Osteocyte (in vitro differentiated cells): ENCODE measurements around the gene CPA4. TPM values are rescaled to one million over a fixed set of nuclear protein-coding genes. Genes with fewer than 3 reads are reported as not detected.
"Not testable (repeated sequence)": the region's sequence is repeated elsewhere in the genome, so short reads cannot be mapped to it uniquely, and the experiment has no call there.

Source experiments
- DNase-seq: peaks from one replicate; pipeline ENCODE4 v3.0.0; 2021; ENCODE audit warnings: mixed read lengths; ENCODE audit not compliant: unreplicated experiment; ENCODE audit errors: extremely low spot score
- H3K27ac Mint-ChIP-seq: one replicate; pipeline ENCODE4 v1.8.0; 2021; ENCODE audit warnings: mild to moderate bottlenecking, mixed read lengths; ENCODE audit not compliant: unreplicated experiment
- H3K27me3 Mint-ChIP-seq: one replicate; pipeline ENCODE4 v1.8.0; 2021; ENCODE audit warnings: mixed read lengths; ENCODE audit not compliant: unreplicated experiment
- H3K36me3 Mint-ChIP-seq: one replicate; pipeline ENCODE4 v1.8.0; 2021; ENCODE audit warnings: mixed read lengths; ENCODE audit not compliant: unreplicated experiment
- H3K4me1 Mint-ChIP-seq: one replicate; pipeline ENCODE4 v1.8.0; 2021; ENCODE audit warnings: mixed read lengths; ENCODE audit not compliant: unreplicated experiment
- H3K4me3 Mint-ChIP-seq: one replicate; pipeline ENCODE4 v1.8.0; 2021; ENCODE audit warnings: mild to moderate bottlenecking, moderate library complexity, mixed read lengths; ENCODE audit not compliant: unreplicated experiment
- H3K9me3 Mint-ChIP-seq: one replicate; pipeline ENCODE4 v1.8.0; 2021; ENCODE audit warnings: mixed read lengths; ENCODE audit not compliant: unreplicated experiment
- total RNA-seq: library from RNA; stranded (reverse); gene quantifications from 2 replicates; pipeline ENCODE4 v1.2.1, GENCODE V29; 2021
- TF ChIP-seq, protein P1 (sequence below): fragments of 200-600 bp; sonication (generic); IDR thresholded peaks from 2 replicates; pipeline ENCODE4 v1.5.0; 2021; ENCODE audit warnings: antibody characterized with exemption, mild to moderate bottlenecking, moderate library complexity

CPA4 gene
- total RNA-seq, 1 donor from 2014 or later, result 23.6 TPM

DNA sequence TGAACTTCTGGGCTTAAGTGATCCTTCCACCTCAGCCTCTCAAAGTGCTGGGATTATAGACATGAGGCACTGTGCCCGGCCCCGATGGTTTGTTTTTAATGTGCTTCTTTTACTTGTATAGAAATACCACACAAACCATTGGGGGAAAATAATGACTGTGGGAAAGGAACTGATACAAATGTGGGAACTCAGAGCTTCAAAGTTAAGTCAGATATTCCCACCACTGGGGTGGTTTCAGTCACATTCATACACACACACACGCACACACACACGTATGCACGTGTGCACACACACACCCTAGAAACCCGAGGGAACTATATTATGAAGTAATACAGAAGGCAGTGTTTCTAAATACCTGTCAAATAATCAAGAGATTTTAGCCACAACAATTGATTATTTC lies 17.0 kb downstream of the CPA4 start:
- H3K36me3 Mint-ChIP-seq, result peaks cover 14% of the 10 kb centered on the region
- no peak overlapping the region for H3K27ac Mint-ChIP-seq
- DNase-seq, result no peak
- peaks cover 5% of the 10 kb centered on the region for H3K9me3 Mint-ChIP-seq
- TF ChIP-seq, protein P1, sequence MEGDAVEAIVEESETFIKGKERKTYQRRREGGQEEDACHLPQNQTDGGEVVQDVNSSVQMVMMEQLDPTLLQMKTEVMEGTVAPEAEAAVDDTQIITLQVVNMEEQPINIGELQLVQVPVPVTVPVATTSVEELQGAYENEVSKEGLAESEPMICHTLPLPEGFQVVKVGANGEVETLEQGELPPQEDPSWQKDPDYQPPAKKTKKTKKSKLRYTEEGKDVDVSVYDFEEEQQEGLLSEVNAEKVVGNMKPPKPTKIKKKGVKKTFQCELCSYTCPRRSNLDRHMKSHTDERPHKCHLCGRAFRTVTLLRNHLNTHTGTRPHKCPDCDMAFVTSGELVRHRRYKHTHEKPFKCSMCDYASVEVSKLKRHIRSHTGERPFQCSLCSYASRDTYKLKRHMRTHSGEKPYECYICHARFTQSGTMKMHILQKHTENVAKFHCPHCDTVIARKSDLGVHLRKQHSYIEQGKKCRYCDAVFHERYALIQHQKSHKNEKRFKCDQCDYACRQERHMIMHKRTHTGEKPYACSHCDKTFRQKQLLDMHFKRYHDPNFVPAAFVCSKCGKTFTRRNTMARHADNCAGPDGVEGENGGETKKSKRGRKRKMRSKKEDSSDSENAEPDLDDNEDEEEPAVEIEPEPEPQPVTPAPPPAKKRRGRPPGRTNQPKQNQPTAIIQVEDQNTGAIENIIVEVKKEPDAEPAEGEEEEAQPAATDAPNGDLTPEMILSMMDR, result no peak
- H3K27me3 Mint-ChIP-seq, result no peaks in the 10 kb centered on the region
- H3K4me1 Mint-ChIP-seq, result no peaks in the 10 kb centered on the region
- no peak overlapping the region for H3K4me3 Mint-ChIP-seq

DNA sequence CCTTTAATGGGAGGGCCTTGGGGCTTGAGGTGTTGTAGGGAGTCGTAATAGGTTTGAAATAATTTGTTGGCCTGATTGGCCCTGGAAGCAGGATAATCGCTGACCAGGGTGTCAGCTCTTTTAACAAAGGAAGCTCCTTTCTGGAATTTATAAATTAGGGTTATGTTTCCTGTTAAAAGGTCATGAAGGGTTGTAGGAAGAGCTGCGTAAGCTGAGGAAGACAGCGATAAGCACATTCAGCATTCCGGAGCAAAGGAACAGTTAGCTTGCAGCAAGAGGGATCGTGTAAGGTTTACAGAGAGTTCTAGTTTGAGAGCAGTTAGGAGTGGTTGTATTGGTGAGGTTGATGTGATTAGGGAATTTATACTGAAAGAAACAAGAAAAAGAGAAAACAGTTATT lies 21.3 kb downstream of the CPA4 start:
- Mint-ChIP-seq H3K9me3 (peaks cover 5% of the 10 kb centered on the region), H3K4me1 (no peaks in the 10 kb centered on the region), H3K36me3 (peaks cover 16% of the 10 kb centered on the region), H3K27ac (no peak overlapping the region), H3K4me3 (no peak overlapping the region), H3K27me3 (no peaks in the 10 kb centered on the region)
- DNase-seq, result no peak
- TF ChIP-seq, protein P1, result no peak

DNA sequence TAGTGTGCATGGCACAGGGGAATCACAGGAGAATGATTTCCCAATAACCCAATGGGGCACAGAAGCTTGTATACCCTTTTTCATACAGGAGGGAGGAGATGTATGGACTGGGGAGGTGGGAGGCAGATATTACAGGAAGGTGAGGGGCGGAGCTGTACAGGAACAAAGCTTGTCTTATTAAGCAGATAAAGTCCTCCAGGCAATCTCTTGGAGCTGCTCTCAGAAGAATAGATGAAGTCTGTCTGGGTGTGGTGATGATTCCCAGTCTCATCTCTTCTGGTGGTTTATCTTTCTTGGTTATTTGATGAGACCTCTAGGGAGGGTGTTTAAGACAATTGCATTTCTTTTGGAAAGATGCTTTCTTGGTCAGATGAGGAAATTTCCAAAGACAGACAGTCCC lies 26.6 kb downstream of the CPA4 start:
- Mint-ChIP-seq H3K4me1 (no peaks in the 10 kb centered on the region), H3K27ac (no peak overlapping the region), H3K27me3 (no peaks in the 10 kb centered on the region), H3K9me3 (no peaks in the 10 kb centered on the region), H3K36me3 (peaks cover 16% of the 10 kb centered on the region), H3K4me3 (no peak overlapping the region)
- no peak for DNase-seq
- TF ChIP-seq, protein P1, result no peak

DNA sequence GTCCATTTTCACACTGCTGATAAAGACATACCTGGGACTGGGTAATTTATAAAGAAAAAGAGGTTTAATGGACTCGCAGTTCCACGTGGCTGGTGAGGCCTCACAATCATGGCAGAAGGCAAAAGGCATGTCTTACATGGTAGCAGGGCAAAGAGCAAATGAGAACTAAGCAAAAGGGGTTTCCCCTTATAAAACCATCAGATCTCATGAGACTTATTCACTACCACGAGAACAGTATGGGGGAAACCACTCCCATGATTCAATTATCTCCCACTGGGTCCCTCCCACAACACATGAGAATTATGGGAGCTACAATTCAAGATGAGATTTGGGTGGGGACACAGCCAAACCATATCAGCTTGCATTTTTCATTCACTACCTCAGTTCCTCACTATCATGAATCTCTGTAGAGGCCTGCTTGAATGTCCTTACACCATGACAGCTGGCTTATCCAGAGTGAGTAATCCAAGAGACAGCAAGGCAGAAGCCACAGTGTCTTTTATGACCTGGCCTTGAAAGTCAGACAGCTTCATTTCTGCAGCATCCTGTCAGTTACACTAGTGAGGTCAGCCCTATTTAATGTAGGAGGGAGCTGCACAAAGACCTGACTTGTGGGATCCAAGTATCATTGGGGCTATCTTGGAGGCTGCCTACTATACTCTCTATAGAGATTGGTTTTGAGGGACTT lies 28.7 kb downstream of the CPA4 start:
- DNase-seq, H3K27me3 Mint-ChIP-seq, H3K4me1 Mint-ChIP-seq, H3K27ac Mint-ChIP-seq, H3K9me3 Mint-ChIP-seq, H3K4me3 Mint-ChIP-seq: not testable (repeated sequence)
- H3K36me3 Mint-ChIP-seq, result peaks cover 15% of the 10 kb centered on the region

DNA sequence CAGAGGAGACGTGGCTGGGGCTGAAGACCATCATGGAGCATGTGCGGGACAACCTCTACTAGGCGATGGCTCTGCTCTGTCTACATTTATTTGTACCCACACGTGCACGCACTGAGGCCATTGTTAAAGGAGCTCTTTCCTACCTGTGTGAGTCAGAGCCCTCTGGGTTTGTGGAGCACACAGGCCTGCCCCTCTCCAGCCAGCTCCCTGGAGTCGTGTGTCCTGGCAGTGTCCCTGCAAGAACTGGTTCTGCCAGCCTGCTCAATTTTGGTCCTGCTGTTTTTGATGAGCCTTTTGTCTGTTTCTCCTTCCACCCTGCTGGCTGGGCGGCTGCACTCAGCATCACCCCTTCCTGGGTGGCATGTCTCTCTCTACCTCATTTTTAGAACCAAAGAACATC lies 29.7 kb downstream of the CPA4 start:
- H3K27me3 Mint-ChIP-seq, result no peaks in the 10 kb centered on the region
- TF ChIP-seq, protein P1, result no peak
- H3K27ac Mint-ChIP-seq, result no peak overlapping the region
- H3K36me3 Mint-ChIP-seq, result peaks cover 13% of the 10 kb centered on the region
- H3K4me1 Mint-ChIP-seq, result no peaks in the 10 kb centered on the region
- no peak overlapping the region for H3K4me3 Mint-ChIP-seq
- DNase-seq, result no peak
- H3K9me3 Mint-ChIP-seq, result no peaks in the 10 kb centered on the region
